Panc1 (cell line): ENCODE measurements around the gene PXDN. TPM values are rescaled to one million over a fixed set of nuclear protein-coding genes. Genes with fewer than 3 reads are reported as not detected.
A peak's percentile ranks its signal among the peaks of the same experiment; 100 is the strongest.

ENCODE experiments used
- ATAC-seq: fragments of 200-7000 bp; cut with Tn5 transposase; 2 replicates; pipeline ENCODE4 v1.9.1; 2020; ENCODE audit warnings: mild to moderate bottlenecking, moderate library complexity
- BruUV-seq: library from RNA; stranded (reverse); fragments of 400-500 nt; replicated peaks from 2 replicates; lab custom pipeline; 2021; lab: Mats Ljungman, UMichigan
- CTCF ChIA-PET: fragments of 300-600 bp; sonication (Branson Sonifier 250); formaldehyde crosslinking; loops from one replicate; lab custom pipeline; 2022; ENCODE audit warnings: antibody characterized with exemption; lab: Charles Lee
- POLR2A ChIA-PET: fragments of 300-600 bp; sonication (Branson Sonifier 250); formaldehyde crosslinking; loops from one replicate; lab custom pipeline; 2022; ENCODE audit warnings: antibody characterized with exemption; lab: Charles Lee
- DNase-seq: peaks from one replicate; pipeline ENCODE4 v3.0.0-alpha.2; 2010; ENCODE audit warnings: low read depth, low spot score
- H3K27ac ChIP-seq: 2 replicates; pipeline ENCODE4 v1.5.1; 2011; ENCODE audit warnings: mild to moderate bottlenecking, low read length, inconsistent platforms
- H3K27me3 ChIP-seq: fragments of 200-500 bp; sonication (Bioruptor generic); 2 replicates; pipeline ENCODE4 v1.6.0; 2014; ENCODE audit warnings: low read length, inconsistent platforms; ENCODE audit not compliant: control insufficient read depth, insufficient read depth
- H3K36me3 ChIP-seq: fragments of 200-500 bp; sonication (Bioruptor generic); 2 replicates; pipeline ENCODE4 v1.5.1; 2014; ENCODE audit warnings: inconsistent platforms, mild to moderate bottlenecking, low read length, moderate library complexity; ENCODE audit not compliant: control insufficient read depth, insufficient read depth
- H3K4me1 ChIP-seq: 2 replicates; pipeline ENCODE4 v1.5.1; 2011; ENCODE audit warnings: inconsistent platforms, mild to moderate bottlenecking, low read length, moderate library complexity; ENCODE audit not compliant: control insufficient read depth, insufficient read depth
- H3K4me3 ChIP-seq, 2 experiments: 2 replicates each; pipeline ENCODE4 v1.5.1; 2011 to 2012; ENCODE audit warnings: low read depth in 2 of 2, low read length in 2 of 2, mild to moderate bottlenecking in 2 of 2, inconsistent platforms in 1 of 2, moderate library complexity in 1 of 2
- H3K9me3 ChIP-seq: fragments of 200-500 bp; sonication (Bioruptor generic); 2 replicates; pipeline ENCODE4 v1.5.1; 2014; ENCODE audit warnings: low read depth, mild to moderate bottlenecking, inconsistent platforms, low read length, moderate library complexity; ENCODE audit not compliant: control insufficient read depth, insufficient read depth
- POLR2AphosphoS5 ChIP-seq: IDR thresholded peaks from 2 replicates; pipeline ENCODE4 v1.6.1; 2012; ENCODE audit warnings: mild to moderate bottlenecking, low read depth, low read length, moderate library complexity
- SIN3A ChIP-seq: IDR thresholded peaks from 2 replicates; pipeline ENCODE4 v1.6.1; 2012; ENCODE audit warnings: low read depth, mild to moderate bottlenecking, low read length, moderate library complexity, borderline replicate concordance; ENCODE audit not compliant: insufficient read depth
- TCF7L2 ChIP-seq: IDR thresholded peaks from 2 replicates; pipeline ENCODE4 v1.6.1; 2011; ENCODE audit warnings: mild to moderate bottlenecking, low read depth, low read length, inconsistent platforms
- in situ Hi-C: cut with HindIII; loops from 2 replicates; pipeline ENCODE4 v1.10.0; 2016; ENCODE audit warnings: low sequenced_read_pairs, low pct_unique_long_range_greater_than_20kb
- intact Hi-C: fragments of 100-400 bp; cut with micrococcal nuclease; formaldehyde crosslinking; loops from one replicate; pipeline ENCODE4 v1.10.0; 2022; ENCODE audit not compliant: unreplicated experiment
- total RNA-seq: library from RNA; stranded (reverse); gene quantifications from one replicate; pipeline ENCODE4 v1.2.1, GENCODE V29; 2021; ENCODE audit not compliant: unreplicated experiment
- TF ChIP-seq, protein P1 (sequence below), 2 experiments: IDR thresholded peaks; 2 replicates each; pipeline ENCODE4 v1.6.1; 2011 to 2012; ENCODE audit warnings: low read depth in 2 of 2, control low read depth in 1 of 2, low read length in 1 of 2, mild to moderate bottlenecking in 1 of 2, moderate library complexity in 1 of 2; ENCODE audit not compliant: insufficient read depth in 1 of 2
- TF ChIP-seq, protein P2 (sequence below): fragments of 450-650 bp; IDR thresholded peaks from 2 replicates; pipeline ENCODE4 v1.5.1; 2017; ENCODE audit warnings: mild to moderate bottlenecking

Gene PXDN
- total RNA-seq, 1 experiment from 2014 or later: 2.5 TPM

- no TSS peak for BruUV-seq
- Histone ChIP-seq H3K36me3 (no peaks in the 10 kb centered on the region), H3K9me3 (no peaks in the 10 kb centered on the region), H3K4me3 (no peak overlapping the region), H3K27me3 (no peaks in the 10 kb centered on the region), H3K27ac (peak overlapping the region; percentile 90), H3K4me1 (peaks cover 14% of the 10 kb centered on the region)
- ChIA-PET POLR2A (no interaction called here), CTCF (interaction anchor here (0.6 to 1.2 kb wide), 10 partner anchors 8 to 199 kb away, joined by 3 to 6 read pairs (median 4); no protein-coding TSS in a partner anchor)
- no peak for DNase-seq
- no peak; the same call in 1 of the 2 replicates for ATAC-seq
- intact Hi-C loops (loop anchor here (5.0 kb wide), 1 partner anchor 198 kb away; no protein-coding TSS in a partner anchor), in situ Hi-C loops (no loop called here)
- no peak for TF ChIP-seq TCF7L2
- TF ChIP-seq, protein P1, sequence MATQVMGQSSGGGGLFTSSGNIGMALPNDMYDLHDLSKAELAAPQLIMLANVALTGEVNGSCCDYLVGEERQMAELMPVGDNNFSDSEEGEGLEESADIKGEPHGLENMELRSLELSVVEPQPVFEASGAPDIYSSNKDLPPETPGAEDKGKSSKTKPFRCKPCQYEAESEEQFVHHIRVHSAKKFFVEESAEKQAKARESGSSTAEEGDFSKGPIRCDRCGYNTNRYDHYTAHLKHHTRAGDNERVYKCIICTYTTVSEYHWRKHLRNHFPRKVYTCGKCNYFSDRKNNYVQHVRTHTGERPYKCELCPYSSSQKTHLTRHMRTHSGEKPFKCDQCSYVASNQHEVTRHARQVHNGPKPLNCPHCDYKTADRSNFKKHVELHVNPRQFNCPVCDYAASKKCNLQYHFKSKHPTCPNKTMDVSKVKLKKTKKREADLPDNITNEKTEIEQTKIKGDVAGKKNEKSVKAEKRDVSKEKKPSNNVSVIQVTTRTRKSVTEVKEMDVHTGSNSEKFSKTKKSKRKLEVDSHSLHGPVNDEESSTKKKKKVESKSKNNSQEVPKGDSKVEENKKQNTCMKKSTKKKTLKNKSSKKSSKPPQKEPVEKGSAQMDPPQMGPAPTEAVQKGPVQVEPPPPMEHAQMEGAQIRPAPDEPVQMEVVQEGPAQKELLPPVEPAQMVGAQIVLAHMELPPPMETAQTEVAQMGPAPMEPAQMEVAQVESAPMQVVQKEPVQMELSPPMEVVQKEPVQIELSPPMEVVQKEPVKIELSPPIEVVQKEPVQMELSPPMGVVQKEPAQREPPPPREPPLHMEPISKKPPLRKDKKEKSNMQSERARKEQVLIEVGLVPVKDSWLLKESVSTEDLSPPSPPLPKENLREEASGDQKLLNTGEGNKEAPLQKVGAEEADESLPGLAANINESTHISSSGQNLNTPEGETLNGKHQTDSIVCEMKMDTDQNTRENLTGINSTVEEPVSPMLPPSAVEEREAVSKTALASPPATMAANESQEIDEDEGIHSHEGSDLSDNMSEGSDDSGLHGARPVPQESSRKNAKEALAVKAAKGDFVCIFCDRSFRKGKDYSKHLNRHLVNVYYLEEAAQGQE (IDR thresholded peaks at IDR 0.05; ENCODE audit: insufficient read depth in 1 of 2, low read depth in 2 of 2, low read length in 1 of 2): no peak
- no peak for TF ChIP-seq SIN3A
- no peak for TF ChIP-seq POLR2AphosphoS5
- TF ChIP-seq, protein P2, sequence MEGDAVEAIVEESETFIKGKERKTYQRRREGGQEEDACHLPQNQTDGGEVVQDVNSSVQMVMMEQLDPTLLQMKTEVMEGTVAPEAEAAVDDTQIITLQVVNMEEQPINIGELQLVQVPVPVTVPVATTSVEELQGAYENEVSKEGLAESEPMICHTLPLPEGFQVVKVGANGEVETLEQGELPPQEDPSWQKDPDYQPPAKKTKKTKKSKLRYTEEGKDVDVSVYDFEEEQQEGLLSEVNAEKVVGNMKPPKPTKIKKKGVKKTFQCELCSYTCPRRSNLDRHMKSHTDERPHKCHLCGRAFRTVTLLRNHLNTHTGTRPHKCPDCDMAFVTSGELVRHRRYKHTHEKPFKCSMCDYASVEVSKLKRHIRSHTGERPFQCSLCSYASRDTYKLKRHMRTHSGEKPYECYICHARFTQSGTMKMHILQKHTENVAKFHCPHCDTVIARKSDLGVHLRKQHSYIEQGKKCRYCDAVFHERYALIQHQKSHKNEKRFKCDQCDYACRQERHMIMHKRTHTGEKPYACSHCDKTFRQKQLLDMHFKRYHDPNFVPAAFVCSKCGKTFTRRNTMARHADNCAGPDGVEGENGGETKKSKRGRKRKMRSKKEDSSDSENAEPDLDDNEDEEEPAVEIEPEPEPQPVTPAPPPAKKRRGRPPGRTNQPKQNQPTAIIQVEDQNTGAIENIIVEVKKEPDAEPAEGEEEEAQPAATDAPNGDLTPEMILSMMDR: no peak
These were observed 6.1 kb upstream of the PXDN start for GRCh38 chr2:1750270-1750932.

GRCh38 chr2:1749489-1750119 lies 5.3 kb upstream of the PXDN start:
- intact Hi-C loops: loop anchor here (5.0 kb wide), 1 partner anchor 197 kb away; no protein-coding TSS in a partner anchor
- Histone ChIP-seq H3K27me3 (no peaks in the 10 kb centered on the region), H3K4me3 (no peak overlapping the region), H3K9me3 (no peaks in the 10 kb centered on the region), H3K4me1 (peaks cover 14% of the 10 kb centered on the region), H3K27ac (peak overlapping the region; percentile 65), H3K36me3 (no peaks in the 10 kb centered on the region)
- no TSS peak for BruUV-seq
- DNase-seq (no peak), ATAC-seq (no peak)
- ChIA-PET CTCF (no interaction called here), POLR2A (no interaction called here)
- in situ Hi-C loops: no loop called here
- TF ChIP-seq, protein P1 (IDR thresholded peaks at IDR 0.05; ENCODE audit: insufficient read depth in 1 of 2, low read depth in 2 of 2, low read length in 1 of 2): no peak
- TF ChIP-seq, protein P2: no peak
- no peak for TF ChIP-seq SIN3A
- no peak for TF ChIP-seq POLR2AphosphoS5
- TF ChIP-seq TCF7L2: no peak
